ENCODE data around the gene TFAP2E. TPM values are rescaled to one million over a fixed set of nuclear protein-coding genes. Genes with fewer than 3 reads are reported as not detected.

The TFAP2E gene
- total RNA-seq (2014; rRNA removed; shearing (Covaris generic)): 0.79 and 1.2 TPM in 2 replicates

DNA sequence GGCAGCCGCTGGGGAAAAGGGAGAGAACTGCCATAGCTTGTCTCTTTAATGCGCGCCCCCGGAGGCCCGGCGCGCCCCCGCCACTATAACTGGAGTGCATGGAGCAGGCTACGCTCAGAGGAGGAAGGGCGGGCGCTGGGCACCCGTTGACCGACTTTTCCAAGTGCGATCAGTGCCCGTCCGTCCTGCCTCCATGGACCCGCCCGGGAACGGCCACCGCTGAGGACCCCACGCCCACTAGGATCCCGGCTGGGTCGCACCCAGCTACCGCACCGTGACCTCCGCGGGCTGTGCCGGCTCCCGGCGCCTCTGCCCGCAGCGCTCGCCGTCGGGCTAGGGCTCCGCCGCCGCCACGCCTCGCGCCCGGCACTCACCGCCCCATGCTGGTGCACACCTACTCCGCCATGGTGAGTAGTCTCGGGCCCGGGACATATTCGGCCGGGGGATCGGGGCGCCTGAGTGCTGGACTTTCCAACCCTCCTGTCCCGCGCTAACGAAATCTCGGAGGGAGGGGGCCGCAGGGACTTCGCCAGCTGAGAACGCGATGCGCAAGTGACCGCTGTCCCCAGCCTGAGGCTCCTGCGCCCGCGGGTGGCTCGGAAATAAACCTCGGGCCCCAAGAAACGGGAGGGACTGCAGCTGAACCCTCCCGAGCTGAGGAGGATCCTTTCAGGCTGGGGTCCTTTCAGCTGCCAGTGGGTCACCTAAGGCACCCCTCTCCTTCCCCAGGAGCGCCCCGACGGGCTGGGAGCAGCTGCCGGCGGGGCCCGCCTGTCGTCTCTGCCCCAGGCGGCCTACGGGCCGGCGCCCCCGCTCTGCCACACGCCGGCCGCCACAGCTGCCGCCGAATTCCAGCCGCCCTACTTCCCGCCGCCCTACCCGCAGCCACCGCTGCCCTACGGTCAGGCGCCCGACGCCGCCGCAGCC, at the start of gene TFAP2E:
Gene TFAP2E (plus strand): TSS at position 117 of the 927 bp plus-strand sequence. CDS start 264 bp downstream, at position 381.

GRCh38 chr1:35557118-35557610, 15.9 kb upstream of the TFAP2E start, which contains the start of gene KIAA0319L:
Gene KIAA0319L, minus strand, starts transcription at chr1:35557403. Its CDS starts 2,912 bp downstream, at chr1:35554491.

DNA sequence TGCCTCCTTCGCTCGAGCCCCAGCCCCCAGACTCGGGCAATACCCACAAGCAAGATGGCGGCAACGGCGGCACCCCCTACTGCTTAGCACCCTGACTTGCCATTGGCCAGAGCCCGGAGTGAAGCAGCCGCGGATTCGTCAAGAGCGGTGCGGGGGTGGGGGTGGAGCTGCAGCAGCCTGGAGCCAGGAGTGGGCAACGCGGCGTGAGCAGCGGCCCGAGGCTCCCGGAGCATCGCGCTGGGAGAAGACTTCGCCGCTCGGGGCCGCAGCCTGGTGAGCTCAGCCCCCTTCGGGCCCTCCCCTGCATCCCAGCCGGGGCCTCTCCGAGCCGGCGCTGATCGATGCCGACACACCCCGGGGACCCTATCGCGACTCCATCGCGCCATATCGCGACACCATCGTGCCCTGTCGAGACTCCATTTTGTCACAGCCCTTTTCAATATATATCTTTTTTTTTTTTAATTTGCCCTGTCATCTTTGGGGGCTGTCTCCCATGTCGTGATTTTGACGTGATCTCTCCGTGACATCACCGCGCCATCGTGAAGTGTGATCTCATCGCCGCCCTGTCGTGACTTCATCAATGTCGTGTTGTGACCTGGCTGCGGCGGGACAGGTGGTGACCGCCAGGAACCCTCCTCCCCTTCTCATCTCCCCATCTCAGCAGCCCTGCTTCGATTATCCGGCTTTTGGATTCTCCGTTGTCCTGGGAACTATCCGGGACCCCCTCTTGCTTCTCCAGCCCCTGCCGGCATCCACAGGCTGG, 15.3 kb upstream of the TFAP2E start, which contains the start of gene NCDN:
Gene NCDN (plus strand): TSS at position 189 of the 763 bp plus-strand sequence. CDS start 392 bp downstream, at position 581.

DNA sequence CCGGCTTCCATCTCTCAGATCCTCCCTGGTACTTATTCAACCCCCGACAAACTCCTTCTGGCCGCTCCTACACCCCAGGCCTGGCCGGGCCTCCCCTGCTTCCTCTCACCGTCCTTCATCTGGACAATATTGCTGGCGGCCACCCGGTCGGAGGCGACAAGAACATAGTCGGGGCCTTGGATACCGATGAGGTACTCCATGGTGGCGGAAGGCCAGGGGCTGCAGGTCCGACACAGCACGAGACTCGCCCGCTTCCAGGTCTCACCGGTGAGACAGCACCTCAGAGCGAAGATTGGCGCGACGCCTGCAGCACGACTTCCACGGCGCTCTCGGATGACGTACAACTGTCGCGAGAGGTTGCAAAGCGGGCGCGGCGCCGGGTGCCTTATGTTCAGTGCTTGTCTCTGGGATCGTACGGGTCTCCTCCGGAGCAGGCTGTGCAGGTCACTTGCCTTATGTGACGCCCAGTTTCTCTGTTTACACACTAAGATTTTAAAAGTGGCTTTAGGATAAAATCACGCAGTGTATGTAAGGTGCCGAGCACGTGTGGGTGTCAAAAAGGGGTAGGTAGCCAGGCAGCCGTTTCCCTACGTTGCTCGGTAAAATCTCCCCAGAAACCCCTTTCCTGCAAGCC, 68.2 kb downstream of the TFAP2E start, which contains the start of gene PSMB2:
Gene PSMB2 (minus strand): TSS at position 294 of the 634 bp plus-strand sequence. CDS start 94 bp downstream, at position 200.

Other genes starting within 250 kb of the TFAP2E start
- gene KIAA0319L, start 15.9 kb upstream of the TFAP2E start, total RNA-seq (2014; rRNA removed; shearing (Covaris generic)): 42.5 and 43.1 TPM in 2 replicates
- gene NCDN, start 15.5 kb upstream of the TFAP2E start, total RNA-seq (2014; rRNA removed; shearing (Covaris generic)): 40.7 and 41.9 TPM in 2 replicates
- gene PSMB2, start 68.2 kb downstream of the TFAP2E start, total RNA-seq (2014; rRNA removed; shearing (Covaris generic)): 29.7 and 35.3 TPM in 2 replicates
- 18.0 and 18.1 TPM in 2 replicates for gene C1orf216, start 145.6 kb downstream of the TFAP2E start, total RNA-seq (2014; rRNA removed; shearing (Covaris generic))
- gene CLSPN, start 196.7 kb downstream of the TFAP2E start, total RNA-seq (2014; rRNA removed; shearing (Covaris generic)): 24.1 and 26.5 TPM in 2 replicates
- 3.4 and 4.5 TPM in 2 replicates for gene AGO4, start 234.7 kb downstream of the TFAP2E start, total RNA-seq (2014; rRNA removed; shearing (Covaris generic))